Fibroblast of villous mesenchyme (primary cell): ENCODE data around the gene VTI1B. TPM values are rescaled to one million over a fixed set of nuclear protein-coding genes. Genes with fewer than 3 reads are reported as not detected.
"Not testable (repeated sequence)": the region's sequence is repeated elsewhere in the genome, so short reads cannot be mapped to it uniquely, and the experiment has no call there.

Source experiments
- DNase-seq: peaks from one replicate; pipeline ENCODE4 v3.0.0-alpha.2; 2010; ENCODE audit warnings: low read depth
- H3K4me3 ChIP-seq: 2 replicates; pipeline ENCODE4 v1.5.1; 2011; ENCODE audit warnings: low read depth, mild to moderate bottlenecking, low read length
- total RNA-seq: library from RNA; depleted of rRNA; stranded (reverse); fragments of >200 nt; gene quantifications from 2 replicates; pipeline ENCODE4 v1.2.3, GENCODE V29; 2012
- TF ChIP-seq, protein P1 (sequence below): IDR thresholded peaks from 2 replicates; pipeline ENCODE4 v1.5.1; 2012; ENCODE audit warnings: low read depth, mild to moderate bottlenecking, low read length; ENCODE audit not compliant: insufficient read depth

VTI1B gene
- total RNA-seq, 1 donor: 52.2 TPM

DNA sequence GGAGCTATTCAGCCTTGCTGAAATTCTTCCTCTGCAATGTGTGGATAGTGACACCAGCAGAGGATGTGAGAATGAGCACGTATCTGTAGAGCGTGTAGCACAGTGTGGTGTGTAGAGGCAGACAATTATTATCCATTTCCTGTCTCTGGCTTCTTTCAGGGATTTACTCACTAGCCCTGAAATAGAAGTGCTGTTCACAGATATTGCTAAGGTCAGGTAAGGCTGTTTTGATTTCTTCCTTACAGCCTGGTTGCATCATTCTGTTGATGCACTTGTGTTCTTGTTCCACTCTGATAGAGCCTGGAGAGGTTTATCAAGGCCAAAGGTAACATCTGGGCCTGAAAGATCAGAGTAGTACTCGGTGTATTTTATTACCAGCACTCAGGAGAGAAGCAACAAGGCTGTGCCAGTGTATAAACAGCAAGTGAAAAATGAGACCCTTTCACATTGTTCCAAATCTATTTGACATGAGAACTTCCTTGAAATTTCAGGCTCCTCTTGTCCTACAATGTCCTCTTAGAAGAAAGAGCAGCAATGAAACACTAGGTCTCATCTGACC, 38.0 kb downstream of the VTI1B start:
- TF ChIP-seq, protein P1, sequence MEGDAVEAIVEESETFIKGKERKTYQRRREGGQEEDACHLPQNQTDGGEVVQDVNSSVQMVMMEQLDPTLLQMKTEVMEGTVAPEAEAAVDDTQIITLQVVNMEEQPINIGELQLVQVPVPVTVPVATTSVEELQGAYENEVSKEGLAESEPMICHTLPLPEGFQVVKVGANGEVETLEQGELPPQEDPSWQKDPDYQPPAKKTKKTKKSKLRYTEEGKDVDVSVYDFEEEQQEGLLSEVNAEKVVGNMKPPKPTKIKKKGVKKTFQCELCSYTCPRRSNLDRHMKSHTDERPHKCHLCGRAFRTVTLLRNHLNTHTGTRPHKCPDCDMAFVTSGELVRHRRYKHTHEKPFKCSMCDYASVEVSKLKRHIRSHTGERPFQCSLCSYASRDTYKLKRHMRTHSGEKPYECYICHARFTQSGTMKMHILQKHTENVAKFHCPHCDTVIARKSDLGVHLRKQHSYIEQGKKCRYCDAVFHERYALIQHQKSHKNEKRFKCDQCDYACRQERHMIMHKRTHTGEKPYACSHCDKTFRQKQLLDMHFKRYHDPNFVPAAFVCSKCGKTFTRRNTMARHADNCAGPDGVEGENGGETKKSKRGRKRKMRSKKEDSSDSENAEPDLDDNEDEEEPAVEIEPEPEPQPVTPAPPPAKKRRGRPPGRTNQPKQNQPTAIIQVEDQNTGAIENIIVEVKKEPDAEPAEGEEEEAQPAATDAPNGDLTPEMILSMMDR: no peak
- H3K4me3 ChIP-seq: no peak overlapping the region
- peak; percentile 44 for DNase-seq

DNA sequence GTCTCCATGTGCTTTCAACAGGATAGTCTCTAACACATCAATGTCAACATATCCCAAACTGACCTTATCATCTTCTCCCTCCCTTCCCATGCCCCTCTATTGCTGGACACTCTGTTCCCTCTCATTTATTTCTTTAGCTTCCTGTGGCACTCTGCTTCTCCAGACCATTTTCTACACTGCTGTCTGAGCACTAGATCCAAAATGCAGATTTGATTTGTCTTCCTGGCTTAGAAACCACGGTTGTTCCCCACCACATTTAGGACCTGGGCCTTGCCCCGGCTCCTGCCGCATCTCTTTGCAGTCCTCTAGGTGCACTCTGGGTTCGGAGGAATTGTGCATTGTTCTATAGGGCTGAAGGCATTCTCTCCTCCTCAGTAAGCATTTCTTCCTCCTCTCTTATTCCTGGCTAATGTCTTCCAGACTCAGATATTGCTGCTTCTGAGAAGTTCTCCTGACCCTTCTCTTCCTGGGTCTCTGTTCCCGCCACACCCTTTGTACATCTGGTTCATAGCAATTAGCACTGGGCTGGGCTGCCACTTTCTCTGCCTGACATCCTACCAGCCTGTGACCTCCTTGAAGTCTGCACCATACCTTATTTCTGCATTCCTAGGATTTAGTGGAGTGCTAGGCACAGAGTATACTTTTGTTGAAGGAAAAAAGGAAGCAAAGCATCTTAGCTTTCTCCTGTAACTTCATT, 40.8 kb downstream of the VTI1B start:
- TF ChIP-seq, protein P1: no peak
- DNase-seq: no peak
- H3K4me3 ChIP-seq: no peak overlapping the region

DNA sequence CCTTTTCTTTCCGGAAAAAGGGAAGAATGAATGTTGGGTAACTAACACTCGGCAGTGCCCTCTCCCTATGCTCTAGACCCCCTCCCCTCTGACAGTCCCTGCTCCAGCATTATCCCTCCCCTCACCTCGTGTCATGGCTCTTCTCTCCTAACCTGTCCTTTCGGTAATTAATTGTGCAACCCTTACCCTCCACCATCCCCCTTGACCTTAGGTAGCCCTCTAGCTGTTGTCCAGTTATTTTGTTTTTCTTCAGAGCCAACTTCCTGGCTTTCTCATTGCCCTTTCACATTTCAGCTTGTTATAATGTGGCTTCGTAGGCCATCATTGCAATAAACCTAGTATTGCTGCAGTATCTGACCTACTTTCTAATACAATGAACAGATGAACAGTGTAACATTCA, 43.5 kb downstream of the VTI1B start:
- H3K4me3 ChIP-seq: no peak overlapping the region
- TF ChIP-seq, protein P1: no peak
- no peak for DNase-seq

DNA sequence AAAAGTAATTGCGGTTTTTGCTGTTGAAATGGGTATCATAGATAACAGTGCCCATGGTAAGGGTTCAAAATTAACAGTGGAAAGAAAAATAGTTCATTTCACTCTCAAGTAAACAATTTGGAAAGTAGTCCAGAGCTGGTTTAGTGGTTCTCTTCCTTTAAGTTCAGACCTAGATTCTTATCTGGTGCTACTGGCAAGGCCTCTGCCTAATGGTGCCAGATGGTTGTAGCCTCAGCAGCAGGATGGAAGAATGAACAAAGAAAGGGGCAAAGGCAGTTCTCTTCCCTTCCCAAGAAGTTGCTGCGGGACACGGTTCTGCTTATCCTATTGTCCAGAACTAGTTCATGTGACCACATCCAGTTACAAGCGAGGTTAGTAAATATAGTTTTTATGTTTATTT, 44.2 kb downstream of the VTI1B start:
- no peak for DNase-seq
- no peak overlapping the region for H3K4me3 ChIP-seq
- TF ChIP-seq, protein P1: no peak

DNA sequence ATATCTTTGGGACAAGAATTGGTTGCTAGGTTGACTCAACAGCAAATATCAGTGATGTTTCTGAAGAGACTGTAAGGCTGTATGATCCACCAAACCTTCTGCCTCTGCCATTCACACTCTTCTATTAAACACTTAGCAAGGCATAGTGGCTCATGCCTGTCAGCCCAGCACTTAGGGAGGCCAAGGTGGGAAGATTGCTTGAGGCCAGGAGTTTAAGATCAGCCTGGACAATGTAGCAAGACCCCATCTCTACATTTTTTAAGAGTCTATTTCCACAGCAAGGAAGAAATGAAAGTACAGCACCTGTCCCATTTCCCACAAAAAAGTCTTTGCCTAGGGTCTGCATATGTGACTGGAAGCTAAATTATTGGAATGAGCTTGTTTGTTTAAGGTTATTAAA, 46.9 kb downstream of the VTI1B start:
- H3K4me3 ChIP-seq: no peak overlapping the region
- no peak for DNase-seq
- TF ChIP-seq, protein P1: no peak

DNA sequence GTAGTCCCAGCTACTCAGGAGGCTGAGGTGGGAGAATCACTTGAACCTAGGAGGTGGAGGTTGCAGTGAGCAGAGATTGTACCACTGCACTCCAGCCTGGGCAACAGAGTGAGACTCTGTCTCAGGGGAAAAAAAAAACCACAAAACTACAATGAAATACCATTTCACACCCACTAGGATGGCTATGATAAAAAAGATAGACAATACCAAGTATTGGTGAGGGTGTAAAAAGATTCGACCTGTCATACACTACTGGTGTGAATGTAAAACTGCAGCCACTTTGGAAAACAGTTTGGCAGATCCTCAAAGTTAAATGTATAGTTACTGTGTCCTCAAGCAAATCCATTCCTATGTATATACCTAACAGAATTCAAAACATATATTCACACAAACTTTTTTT, 48.3 kb downstream of the VTI1B start:
- not testable (repeated sequence) for DNase-seq, H3K4me3 ChIP-seq

DNA sequence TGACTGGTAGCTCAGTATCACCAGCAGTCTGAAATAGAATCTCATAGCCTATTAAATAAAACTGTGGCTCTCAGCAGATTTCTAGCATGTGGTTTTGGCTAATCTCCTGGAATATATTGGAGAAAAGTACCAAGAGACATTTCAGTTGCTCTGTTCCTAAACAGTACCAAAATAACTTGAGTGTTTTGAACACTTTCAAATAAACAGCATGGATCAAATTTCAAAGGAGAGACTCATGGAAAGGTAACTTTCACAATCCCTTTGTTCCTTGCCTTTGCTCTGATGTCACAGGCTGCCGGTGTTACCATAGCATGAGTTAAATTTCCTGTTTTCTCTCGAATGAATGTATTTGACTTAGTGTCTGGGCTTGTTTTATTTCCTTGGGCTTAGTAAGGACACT, 51.3 kb downstream of the VTI1B start:
- DNase-seq: peak; percentile 76
- H3K4me3 ChIP-seq: no peak overlapping the region
- TF ChIP-seq, protein P1: no peak
